Measurements from ENCODE around the gene NUP98.
"Not testable (repeated sequence)": the region's sequence is repeated elsewhere in the genome, so short reads cannot be mapped to it uniquely, and the experiment has no call there.

The NUP98 gene

GRCh38 chr11:3799143-3799542, 1.8 kb upstream of the NUP98 start:
- DNase-seq (ENCODE audit: low spot score): no peak

GRCh38 chr11:3796801-3797328, 489 bp downstream of the NUP98 start:
- no peak for DNase-seq (ENCODE audit: low spot score)

GRCh38 chr11:3796346-3796745, 1.0 kb downstream of the NUP98 start:
- DNase-seq (ENCODE audit: low spot score): no peak

DNA sequence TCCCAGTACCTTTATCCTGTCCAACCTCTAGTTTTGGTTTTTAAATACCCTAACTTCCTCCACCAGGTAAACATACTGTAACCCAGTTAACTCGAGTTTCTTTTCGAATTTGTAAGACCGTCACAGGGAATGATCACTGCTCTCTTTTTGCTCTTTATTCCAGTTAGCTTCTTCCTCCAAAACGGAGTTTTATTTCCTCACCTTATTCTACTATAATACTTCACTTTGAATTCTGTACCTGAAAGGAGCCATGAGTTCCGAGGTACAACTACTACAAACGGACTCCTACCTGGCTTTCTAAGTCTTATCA, 1.4 kb downstream of the NUP98 start:
- no peak for DNase-seq (ENCODE audit: low spot score)

GRCh38 chr11:3795131-3796001, 2.0 kb downstream of the NUP98 start:
- DNase-seq (ENCODE audit: low spot score): no peak

- not testable (repeated sequence) for DNase-seq (ENCODE audit: low spot score)
Measured at GRCh38 chr11:3794387-3794786, 3.0 kb downstream of the NUP98 start.

DNA sequence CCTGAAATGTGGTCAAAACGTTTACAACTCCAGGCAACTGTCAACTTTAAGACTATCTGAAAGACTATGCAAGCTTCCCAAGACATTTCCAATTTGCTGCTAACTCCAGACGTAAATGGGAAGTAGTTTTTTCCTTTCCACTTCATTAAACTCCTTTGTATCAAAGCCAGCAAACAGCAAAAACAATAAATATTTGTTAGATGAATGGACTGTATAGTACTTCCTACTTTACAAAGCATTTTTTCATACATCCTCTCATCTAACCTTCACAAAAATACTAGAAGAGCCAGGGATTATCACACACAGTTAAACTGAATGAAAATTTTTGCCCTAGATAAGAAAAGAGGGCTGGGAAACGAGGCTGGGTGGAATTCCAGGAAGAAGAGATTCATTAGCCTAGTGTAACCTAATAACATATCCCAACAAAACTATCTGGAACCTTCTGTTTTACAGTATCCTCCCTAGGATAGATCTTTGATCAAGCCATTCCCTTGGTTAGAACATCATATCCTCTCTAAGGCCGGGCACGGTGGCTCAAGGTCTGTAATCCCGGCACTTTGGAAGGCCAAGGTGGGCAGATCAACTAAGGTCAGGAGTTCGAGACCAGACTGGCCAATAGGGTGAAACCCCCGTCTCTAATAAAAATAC, 10.4 kb downstream of the NUP98 start:
- no peak for DNase-seq (ENCODE audit: low spot score)

- DNase-seq (ENCODE audit: low spot score): no peak
Measured at GRCh38 chr11:3783611-3784010, 13.7 kb downstream of the NUP98 start.

DNA sequence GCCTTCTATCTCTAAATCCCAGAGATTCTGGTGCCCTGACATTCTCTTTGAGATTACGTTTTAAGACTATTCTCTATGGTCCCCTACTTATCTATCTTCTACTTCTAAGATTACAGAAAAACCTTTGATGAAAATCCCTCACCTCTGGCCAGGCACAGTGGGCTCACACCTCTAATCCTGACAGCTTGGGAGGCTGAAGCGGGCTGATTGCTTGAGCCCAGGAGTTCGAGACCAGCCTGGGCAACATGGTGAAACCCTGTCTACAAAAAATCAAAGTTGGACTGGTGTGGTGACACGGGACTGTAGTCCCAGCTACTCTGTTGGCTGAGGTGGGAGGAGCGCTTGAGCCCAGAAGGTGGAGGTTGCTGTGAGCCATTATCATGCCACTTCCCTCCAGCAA, 14.4 kb downstream of the NUP98 start:
- DNase-seq (ENCODE audit: low spot score): no peak

DNA sequence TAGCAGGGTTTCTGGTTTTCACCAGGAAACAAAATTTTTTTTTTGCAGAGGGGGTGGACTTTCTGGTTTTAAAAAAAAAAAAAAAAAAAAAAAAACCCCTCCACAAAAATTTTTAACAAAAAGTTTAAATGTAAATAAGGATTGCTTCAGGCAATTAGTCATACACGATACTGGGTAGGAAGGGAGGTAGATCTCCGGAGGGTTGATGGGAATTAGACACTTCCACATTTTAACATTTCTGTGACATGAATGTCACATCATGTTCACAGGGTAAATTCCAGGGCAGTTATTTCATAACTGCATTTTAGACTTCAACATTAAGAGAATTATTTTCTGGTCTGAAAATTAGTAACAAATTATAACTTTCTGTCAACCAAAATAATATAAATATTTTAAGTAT, 15.9 kb downstream of the NUP98 start:
- DNase-seq (ENCODE audit: low spot score): no peak

- DNase-seq (ENCODE audit: low spot score): no peak
Measured at GRCh38 chr11:3775736-3776406, 21.5 kb downstream of the NUP98 start.

GRCh38 chr11:3773180-3773579, 24.2 kb downstream of the NUP98 start:
- DNase-seq (ENCODE audit: low spot score): no peak

- DNase-seq (ENCODE audit: low spot score): no peak
Measured at GRCh38 chr11:3767536-3767935, 29.8 kb downstream of the NUP98 start.

DNA sequence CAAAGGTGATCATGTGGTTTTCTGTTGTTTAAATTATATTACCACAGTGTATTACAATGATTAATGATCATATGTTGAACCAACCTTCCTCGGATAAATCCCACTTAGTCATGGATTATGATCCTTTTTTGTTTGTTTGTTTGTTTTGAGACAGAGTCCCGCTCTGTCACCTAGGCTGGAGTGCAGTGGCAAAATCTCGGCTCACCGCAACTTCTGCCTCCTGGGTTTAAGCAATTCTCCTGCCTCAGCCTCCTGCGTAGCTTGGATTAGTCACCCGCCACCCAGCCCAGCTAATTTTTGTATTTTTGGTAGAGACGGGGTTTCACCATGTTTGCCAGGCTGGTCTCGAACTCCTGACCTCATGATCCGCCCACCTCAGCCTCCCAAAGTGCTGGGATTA, 30.5 kb downstream of the NUP98 start:
- DNase-seq (ENCODE audit: low spot score): not testable (repeated sequence)

GRCh38 chr11:3764266-3764665, 33.1 kb downstream of the NUP98 start:
- no peak for DNase-seq (ENCODE audit: low spot score)

- no peak for DNase-seq (ENCODE audit: low spot score)
Measured at GRCh38 chr11:3755151-3755550, 42.2 kb downstream of the NUP98 start.

DNA sequence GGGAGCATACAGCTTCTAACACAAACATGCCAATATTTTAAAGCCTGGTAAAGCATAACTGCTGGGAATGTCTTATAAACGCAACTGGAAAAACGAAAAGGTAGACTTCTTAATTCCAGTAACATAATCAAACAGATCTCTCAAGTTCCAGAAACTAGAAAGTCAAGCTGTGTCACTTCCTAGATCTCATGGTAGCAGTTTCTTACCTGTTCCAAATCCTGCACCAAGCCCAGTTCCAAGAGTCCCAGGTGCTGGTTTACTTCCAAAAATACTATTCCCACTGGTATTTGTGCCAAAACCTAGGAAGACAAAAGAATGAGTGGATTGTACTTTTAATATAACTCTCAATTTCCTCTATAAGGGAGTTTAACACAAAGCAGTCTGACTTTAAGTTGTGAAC, 44.2 kb downstream of the NUP98 start:
- DNase-seq (ENCODE audit: low spot score): no peak

DNA sequence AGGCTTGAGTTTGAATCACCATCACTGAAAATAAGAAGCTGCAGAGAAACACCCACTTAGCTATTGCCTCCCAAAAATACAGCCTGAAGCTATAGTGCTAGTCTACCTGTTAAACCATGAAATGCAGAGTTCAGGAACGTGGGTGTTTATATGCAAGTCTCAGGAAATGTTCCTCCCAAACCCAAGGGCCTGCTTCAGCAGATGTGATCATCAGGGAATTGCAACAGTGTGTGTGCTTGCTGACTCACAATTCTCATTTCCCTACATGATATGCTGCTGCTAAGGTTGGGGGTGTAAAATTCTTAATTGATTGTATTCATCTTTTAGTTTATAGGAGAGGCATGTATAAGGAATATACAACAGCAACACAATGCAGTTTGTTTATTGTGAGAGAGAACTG, 49.6 kb downstream of the NUP98 start:
- no peak for DNase-seq (ENCODE audit: low spot score)

DNA sequence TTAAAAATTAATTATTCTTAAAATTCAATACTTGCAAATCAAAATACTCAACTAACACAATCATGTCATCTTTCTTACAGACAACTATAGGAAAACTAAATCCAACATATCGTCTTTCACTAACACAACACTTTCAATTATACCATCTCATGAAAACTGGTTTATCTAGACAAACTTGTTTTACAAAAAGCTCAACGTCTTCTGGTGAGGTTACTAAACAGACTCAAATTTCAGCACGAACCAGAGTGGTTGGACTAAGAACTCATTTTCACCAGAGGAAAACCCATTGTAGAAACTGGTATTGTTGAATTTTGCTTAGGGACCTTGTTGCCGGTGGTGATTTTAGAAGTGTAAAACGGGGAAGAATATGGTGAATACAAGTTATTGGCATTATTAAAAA, 52.2 kb downstream of the NUP98 start:
- DNase-seq (ENCODE audit: low spot score): no peak

DNA sequence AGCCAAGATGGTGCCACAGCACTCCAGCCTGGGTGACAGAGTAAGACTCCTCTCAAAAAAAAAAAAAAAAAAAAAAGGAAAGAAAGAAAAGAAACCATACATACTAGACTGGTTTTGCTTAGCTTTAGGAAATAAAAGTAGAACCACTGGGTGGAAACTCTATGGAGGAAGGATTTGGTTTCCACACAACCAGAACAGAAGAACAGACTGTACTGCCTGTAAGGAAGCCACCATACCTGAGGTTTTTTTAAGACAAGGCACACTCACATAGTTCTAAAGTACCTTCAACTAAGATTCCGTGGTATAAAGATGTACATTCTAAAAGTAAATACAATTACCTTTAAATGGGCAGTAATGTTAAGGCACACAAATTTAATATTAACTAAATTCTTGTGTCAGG, 58.6 kb downstream of the NUP98 start:
- no peak for DNase-seq (ENCODE audit: low spot score)

DNA sequence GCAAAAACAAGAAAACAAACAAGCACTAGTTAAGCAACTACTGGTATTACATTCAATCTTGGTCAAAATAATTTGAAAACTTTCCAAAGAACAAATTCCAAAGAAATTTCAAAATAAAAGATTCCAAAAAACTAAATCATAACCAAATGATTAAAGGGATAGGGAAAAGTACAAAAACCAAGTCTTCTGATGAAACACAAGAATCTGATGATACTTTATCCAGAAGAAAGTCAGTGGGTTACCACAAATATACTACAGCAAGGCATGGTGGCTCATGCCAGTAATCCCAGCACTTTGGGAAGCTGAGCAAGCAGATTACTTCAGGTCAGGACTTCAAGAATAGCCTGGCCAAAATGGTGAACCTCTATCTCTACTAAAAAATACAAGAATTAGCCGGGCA, 59.1 kb downstream of the NUP98 start:
- no peak for DNase-seq (ENCODE audit: low spot score)

DNA sequence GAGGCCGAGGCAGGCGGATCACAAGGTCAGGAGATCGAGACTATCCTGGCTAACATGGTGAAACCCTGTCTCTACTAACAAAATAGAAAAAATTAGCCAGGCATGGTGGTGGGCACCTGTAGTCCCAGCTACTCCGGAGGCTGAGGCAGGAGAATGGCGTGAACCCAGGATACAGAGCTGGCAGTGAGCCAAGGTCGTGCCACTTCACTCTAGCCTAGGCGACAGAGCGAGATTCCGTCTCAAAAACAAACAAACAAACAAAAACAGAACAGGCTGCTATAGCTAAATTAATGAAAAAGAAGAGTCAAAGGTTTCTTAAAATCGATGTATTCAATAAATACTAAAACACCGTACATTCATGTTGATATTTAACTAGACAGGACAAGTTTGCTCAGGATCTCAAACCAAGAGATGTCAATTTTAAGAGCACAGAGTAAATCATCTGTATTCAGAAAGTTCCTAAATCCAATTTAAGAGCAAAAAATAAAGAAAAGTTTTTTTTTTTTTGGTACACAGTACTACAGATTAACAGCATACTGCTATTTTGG, 59.9 kb downstream of the NUP98 start:
- DNase-seq (ENCODE audit: low spot score): no peak
